WI38 (cell line): ENCODE data around the gene LDB2.
A peak's percentile ranks its signal among the peaks of the same experiment; 100 is the strongest.

Source experiments
- H3K4me3 ChIP-seq: 2 replicates; pipeline ENCODE4 v1.5.1; 2011; ENCODE audit warnings: low read depth, mild to moderate bottlenecking, control low read depth, low read length
- TF ChIP-seq, protein P1 (sequence below): IDR thresholded peaks from 2 replicates; pipeline ENCODE4 v1.5.1; 2012; ENCODE audit warnings: low read depth, mild to moderate bottlenecking, control low read depth, low read length

LDB2 gene

DNA sequence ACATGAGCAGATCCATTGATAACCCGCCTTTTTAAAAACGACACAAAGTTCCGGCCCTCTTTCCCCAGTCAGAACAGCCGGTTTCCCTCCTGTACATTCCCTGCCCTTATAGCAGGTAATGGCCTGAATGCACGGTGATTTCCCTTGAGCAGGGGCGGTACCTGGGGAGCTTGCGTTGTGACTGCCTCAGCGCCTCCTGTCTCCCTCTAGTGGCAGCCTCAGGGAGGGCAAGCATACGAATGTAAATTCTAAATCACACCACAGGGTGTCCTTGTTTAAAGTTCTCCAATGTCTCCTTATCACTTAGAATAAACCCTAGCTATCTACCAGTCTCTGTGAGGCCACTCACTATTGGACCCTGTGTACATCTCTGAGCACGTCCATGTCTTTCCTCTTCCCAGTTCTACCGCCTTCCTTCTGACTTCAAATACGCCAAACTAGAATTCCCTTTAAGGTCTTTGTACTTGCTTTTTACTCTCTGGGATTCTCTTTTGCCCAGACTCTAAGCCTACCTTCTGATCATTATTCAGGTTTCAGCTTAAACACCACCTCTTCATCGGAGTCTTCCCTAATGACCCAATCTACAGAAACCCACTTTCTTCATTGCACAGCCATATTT is 18.4 kb upstream of the LDB2 start:
- no peak overlapping the region for H3K4me3 ChIP-seq
- TF ChIP-seq, protein P1, sequence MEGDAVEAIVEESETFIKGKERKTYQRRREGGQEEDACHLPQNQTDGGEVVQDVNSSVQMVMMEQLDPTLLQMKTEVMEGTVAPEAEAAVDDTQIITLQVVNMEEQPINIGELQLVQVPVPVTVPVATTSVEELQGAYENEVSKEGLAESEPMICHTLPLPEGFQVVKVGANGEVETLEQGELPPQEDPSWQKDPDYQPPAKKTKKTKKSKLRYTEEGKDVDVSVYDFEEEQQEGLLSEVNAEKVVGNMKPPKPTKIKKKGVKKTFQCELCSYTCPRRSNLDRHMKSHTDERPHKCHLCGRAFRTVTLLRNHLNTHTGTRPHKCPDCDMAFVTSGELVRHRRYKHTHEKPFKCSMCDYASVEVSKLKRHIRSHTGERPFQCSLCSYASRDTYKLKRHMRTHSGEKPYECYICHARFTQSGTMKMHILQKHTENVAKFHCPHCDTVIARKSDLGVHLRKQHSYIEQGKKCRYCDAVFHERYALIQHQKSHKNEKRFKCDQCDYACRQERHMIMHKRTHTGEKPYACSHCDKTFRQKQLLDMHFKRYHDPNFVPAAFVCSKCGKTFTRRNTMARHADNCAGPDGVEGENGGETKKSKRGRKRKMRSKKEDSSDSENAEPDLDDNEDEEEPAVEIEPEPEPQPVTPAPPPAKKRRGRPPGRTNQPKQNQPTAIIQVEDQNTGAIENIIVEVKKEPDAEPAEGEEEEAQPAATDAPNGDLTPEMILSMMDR = peak; percentile 70

DNA sequence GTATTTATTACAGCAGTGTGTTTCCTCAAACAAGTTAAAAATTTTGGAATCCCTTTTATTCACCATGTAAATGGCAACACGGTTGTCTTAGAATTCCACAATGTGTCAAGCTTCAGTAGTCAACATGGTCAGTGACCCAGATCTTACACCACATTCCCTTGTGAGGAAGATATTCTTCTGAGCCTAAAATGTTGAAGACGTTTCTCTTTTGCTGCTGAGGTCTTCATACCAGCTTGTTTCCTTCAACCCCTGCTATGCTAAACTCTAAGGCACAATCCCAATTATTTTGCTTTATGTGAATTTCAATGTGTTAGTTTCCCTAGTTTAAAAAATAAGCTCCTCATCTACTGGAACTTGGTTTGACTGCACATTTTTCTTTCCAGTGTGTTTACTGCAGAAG is 17.6 kb upstream of the LDB2 start:
- TF ChIP-seq, protein P1 = no peak

DNA sequence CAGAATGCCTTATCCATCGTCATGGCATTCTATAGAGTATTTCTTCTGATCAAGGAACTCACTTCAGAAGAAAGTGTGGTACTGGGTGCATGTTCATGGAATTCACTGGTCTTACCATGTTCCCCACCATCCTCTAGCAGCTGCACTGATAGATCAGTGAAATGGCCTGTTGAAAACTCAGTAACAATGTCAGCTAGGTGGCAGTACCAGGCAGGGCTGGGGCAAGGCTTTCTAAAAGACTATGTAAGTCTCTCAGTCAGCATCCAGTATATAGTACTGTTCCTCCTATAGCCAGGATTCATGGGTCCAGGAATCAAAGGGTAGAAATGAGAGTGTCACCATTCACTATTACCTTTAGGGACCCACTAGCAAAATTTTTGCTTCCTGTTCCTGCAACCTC is 15.8 kb upstream of the LDB2 start:
- no peak overlapping the region for H3K4me3 ChIP-seq
- TF ChIP-seq, protein P1 = 0 out of 2 replicates have a peak, but pooled peaks have one; percentile 22

More for the DNA sequence above, 17.6 kb upstream of the LDB2 start:
- H3K4me3 ChIP-seq = no peak overlapping the region

DNA sequence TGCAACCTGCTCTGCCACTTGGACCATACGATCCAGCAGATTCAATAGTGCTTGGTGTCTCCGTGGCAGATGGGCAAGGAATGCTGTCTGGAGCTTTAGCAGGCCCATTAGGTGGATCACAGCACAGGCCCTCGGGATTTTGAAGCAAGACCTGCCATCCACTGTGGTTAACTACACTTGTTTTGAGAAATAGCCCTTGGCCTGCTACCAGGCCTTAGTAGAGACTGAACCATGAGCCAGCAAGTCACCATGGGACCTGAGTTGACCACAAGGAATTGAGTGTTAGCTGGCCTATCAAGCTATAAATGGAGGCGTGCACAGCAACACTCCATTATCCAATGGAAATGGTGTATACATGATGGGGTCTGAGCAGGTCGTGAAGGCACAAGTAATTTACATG is 14.5 kb upstream of the LDB2 start:
- H3K4me3 ChIP-seq = no peak overlapping the region
- TF ChIP-seq, protein P1 = no peak

DNA sequence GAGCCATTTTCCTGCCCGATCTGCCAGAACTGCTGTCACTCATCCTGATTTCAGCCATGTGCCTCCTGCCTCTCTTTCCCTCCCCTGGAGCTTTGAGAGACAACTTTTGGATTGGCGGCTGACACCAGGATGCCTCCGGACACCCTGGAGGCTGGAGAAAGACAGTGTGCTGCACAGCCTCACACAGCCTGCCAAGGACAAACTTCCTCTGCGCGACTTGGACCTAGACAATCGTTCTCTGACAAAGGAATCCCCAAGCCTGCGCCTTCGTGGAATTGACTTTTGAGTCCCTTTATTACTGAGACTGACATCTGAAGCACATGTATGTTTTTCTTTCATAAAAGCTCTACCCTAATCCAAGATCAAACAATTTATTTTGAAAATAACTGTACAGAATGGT is 10.8 kb upstream of the LDB2 start:
- H3K4me3 ChIP-seq = no peak overlapping the region
- TF ChIP-seq, protein P1 = no peak

DNA sequence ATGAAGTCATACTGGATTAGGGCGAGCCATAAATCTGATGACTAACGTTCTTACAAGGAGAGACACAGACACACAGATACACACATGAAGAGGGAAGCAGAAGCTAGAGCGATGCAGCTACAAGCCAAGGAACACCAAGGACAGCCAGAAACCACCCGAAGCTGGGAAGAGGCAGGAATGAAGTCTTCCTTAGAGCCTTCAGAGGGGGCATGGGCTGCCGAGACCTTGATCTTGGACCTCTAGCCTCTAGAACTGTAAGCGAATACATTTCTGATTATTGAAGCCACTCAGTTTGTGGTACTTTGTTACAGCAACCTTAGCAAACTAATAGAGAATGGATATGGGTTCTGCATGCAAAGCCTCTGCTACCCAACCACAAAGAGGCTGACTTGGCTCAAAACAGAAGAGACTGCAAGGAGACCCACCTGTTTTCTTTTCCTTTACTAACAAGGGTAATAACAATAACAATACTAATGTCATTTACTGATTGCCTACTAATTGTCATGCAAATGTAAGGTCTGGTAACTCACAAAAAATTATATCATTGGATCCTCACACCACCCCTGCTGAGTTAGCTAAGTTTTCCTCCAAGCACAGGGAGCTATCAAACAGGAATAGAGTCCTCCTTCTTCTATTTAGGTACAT is 10.1 kb upstream of the LDB2 start:
- TF ChIP-seq, protein P1 = no peak
- H3K4me3 ChIP-seq = no peak overlapping the region

DNA sequence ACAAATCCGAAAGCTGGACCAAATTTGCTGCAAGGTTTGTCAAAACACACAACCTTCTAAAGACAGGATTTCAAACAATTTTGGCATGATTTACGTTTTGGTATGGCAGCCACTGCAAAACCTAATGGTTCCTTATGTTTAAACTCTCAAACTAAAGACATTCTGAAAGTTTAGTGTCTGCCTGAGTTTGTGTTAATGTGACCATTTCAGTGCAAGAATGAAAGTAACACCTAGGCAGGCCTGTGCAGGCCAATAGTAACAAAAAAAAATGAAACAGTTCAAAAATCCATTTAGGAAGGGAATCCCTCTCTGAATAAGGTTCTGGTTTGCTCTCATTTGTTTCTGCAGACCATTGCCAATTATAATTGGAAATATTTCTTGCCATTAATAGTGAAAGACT is 1.9 kb upstream of the LDB2 start:
- H3K4me3 ChIP-seq = no peak overlapping the region
- TF ChIP-seq, protein P1 = no peak
